HG02885 (cell line): ENCODE results near the gene FAM83B.
"Not testable (repeated sequence)": the region's sequence is repeated elsewhere in the genome, so short reads cannot be mapped to it uniquely, and the experiment has no call there.

Experiments used
- ATAC-seq: cut with Tn5 transposase; IDR thresholded peaks from one replicate; pipeline ENCODE4 v1.9.1; 2021; ENCODE audit warnings: mild to moderate bottlenecking; ENCODE audit not compliant: unreplicated experiment, poor library complexity

The FAM83B gene

DNA sequence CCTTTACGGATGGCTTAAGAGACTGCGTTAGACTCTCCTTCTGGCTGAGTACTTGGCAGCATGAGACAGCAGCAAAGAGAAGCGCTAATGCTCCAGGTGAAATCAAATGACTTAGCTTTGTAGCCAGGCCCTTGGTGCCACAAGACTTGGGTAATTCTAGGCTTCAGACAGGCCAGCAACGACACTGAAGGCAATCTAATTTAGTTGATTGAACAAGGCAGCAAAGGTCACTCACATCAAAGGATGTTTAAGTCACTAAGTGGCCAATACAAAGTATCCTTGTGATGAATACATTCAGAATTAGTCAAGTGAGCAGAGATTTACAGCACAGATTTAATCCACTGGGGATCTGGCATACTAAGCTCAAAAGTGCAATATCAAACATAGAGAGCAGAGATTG lies 113.2 kb downstream of the FAM83B start:
- ATAC-seq: no peak

DNA sequence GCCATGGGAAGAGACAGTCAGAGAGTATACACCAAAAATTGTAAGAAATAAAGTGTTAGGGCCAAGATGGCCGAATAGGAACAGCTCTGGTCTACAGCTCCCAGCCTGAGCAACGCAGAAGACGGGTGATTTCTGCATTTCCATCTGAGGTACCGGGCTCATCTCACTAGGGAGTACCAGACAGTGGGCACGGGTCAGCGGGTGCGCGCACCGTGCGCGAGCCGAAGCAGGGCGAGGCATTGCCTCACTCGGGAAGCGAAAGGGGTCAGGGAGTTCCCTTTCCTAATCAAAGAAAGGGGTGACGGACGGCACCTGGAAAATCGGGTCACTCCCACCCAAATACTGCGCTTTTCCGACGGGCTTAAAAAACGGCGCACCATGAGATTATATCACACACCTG lies 114.8 kb downstream of the FAM83B start:
- not testable (repeated sequence) for ATAC-seq

DNA sequence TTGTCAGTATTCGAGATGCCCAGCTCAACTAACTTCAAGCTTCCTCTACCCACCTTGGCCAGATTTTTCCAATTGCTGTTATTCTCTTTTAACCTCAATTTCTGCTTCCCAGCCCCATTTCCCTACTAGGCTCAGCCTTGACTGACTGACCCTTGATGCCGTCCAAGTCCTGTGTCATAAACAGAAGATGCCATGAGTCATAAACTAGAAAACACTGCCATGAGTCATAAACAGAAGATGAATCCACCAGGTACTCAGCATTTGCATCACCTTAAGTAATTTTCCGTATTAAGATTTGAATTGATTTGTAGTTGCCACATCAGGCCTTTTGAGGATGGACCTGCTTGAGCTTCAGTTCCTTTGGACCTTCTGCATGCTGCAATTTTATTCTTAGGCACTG lies 123.8 kb downstream of the FAM83B start:
- ATAC-seq: no peak

DNA sequence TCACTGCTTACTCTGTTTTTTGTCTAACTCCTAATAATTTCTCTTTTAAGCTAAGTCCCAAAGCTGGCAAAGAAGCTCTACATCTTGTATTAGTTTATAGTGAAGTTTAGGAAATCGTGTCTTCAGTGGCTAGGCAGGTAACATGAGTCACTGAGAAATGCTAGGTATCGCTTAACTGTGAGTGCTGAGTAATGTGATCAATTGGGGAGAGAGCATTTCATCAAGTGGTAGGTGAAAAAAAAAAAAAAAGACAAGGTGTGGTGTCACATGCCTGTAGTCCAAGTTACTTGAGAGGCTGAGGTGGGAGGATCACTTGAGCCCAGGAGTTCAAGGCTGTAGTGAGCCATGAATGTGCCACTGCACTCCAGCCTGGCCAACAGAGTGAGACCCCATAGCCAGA lies 125.3 kb downstream of the FAM83B start:
- no peak for ATAC-seq

DNA sequence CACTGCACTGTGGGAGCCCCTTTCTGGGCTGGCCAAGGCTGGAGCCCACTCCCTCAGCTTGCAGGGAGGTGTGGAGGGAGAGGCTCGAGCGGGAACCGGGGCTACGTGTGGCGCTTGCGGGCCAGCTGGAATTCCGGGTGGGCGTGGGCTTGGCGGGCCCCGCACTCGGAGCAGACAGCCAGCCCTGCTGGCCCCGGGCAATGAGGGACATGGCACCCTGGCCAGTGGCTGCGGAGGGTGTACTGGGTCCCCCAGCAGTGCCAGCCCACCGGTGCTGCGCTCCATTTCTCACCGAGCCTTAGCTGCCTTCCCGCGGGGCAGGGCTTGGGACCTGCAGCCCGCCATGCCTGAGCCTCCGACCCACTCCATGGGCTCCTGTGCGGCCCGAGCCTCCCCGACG lies 132.6 kb downstream of the FAM83B start:
- ATAC-seq: not testable (repeated sequence)

DNA sequence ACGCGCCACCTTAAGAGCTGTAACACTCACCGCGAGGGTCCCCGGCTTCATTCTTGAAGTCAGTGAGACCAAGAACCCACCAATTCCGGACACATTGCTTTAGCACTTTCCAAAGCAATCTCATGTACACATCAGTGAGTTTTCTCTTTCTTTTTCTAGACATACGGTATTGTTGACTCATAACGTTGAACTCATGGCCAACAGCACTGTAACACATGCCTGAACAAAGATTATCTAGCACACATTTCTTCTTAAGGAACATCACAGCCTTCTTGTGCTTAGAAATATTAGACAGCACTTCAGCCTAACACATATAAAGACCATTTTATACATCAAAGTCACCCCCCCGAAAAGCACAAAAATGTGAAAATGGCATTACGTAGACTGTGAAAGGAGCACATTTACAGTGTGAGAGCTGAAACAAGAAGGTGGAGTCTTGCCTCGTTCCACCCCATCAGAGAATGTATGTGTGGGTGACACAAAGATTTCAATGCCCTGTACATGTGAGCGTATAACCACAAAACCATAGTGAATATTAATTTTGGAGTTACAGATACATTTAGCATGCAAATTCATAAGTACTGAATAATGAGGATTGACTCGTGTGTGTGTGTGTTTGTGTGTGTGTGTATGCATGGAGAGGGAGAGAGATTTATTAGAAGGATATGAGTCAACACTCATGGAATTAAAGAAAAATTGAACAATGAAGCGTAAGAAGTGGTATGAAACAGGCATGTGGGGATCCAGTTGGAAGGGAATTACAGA lies 134.1 kb downstream of the FAM83B start:
- ATAC-seq: no peak

DNA sequence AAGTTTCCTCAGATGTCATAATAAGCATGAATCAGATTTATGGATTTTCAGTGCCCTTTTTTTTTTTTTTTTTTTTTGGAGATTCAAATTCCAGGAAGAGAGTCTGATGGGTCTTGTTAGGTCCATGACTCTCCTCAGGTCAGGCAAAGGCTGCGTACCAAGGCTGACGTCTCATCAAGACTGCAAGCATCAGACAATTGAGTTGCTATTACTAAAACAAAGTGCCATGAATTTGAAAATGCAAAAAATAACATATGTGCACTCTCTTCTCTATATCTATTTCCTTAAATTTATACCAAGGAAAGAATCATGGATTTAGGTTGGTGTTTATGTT lies 134.7 kb downstream of the FAM83B start:
- no peak for ATAC-seq

DNA sequence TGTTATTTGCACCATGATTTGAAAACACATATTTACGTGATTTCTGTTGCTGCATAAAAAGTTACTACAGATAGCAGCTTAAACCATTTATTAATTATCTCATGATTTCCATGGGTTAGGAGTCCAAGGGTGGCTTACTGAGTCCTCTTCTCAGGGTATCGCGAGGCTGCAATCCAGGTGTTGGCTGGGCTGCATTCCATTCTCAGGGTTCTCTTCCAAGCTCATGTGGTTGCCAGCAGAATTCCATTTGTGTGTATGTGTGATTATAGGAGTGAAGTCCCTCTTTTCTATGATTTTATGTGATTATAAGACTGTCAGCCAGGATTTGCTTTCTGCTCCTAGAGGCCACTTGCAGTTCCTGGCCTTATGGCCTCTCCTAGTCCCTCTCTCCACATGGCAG lies 135.1 kb downstream of the FAM83B start:
- no peak for ATAC-seq

DNA sequence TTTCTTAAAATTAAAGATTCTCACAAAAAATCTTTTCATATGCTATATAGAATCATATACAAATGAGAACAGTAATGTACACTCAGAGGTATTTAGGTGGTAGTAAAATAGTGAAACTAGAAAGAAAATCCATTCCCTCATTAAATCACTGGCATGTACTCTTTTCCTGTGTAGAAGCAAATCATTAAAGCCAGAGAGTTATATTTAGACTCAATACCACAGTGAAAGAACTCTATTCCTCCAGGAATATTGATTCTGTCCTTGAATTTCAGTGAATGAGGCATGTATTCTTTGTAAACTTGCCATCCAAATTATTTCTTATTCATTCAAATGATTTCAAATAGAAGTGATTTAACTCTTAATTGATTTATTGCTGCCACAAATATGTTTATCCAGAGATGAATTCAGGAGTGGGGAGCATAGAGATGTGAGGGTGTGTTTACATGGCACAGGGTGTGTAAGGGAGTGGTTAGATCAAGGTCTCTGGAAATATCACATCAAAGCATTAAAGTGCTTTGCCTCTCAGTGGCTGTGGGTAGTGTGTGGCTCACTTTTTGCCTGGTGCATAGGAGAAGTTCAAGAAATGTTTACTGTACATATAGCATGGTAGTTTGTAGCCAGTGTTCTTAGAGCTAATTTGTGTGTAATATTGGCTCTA lies 141.2 kb downstream of the FAM83B start:
- ATAC-seq: no peak

DNA sequence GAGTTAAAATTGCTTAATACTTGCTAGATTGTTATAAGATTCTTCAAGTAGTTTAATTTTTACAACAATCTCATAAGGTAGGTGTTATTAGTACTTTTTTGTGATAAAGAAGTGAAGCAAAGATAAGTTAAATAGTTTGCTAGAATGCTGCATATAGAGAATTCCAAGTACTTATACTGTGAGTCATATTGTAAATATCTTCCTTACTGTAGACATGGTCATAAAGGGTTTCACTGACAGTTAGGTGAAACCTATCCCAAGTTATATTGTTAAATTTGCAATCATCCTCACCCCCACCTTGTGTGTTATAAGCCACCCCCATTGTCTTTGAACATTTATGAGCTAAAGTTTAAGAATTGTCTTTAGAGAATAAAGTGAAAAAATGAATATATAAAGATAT lies 142.0 kb downstream of the FAM83B start:
- ATAC-seq: no peak

DNA sequence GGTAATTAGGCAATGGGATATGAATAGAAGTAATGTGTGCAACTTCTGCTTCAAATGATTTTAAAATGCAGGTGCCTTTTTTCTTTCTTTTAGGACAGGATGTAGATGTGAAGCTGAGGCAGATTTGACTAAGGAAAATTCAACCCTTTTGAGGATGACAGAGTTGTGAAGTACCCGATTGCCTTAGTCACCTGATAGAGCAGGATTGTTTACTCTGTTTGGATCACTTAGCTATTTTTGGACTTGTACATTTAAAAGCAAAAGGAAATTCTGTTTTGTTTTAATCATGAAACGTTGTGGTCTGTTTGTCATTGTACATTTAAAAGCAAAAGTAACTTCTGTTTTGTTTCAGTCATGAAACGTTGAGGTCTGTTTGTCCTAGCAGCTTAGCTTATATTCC lies 143.4 kb downstream of the FAM83B start:
- no peak for ATAC-seq
